B cell (primary cell): Measurements from ENCODE around the gene DPH6.

Source experiments
- EZH2 ChIP-seq: IDR thresholded peaks from 2 replicates; pipeline ENCODE4 v1.6.1; 2012; ENCODE audit warnings: borderline replicate concordance, low read depth, mild to moderate bottlenecking, moderate library complexity, low read length; ENCODE audit not compliant: insufficient read depth, poor library complexity, severe bottlenecking
- TF ChIP-seq, protein P1 (sequence below): fragments of 200-600 bp; IDR thresholded peaks from one replicate; pipeline ENCODE4 v1.8.0; 2022; ENCODE audit warnings: antibody characterized with exemption, mild to moderate bottlenecking

DNA sequence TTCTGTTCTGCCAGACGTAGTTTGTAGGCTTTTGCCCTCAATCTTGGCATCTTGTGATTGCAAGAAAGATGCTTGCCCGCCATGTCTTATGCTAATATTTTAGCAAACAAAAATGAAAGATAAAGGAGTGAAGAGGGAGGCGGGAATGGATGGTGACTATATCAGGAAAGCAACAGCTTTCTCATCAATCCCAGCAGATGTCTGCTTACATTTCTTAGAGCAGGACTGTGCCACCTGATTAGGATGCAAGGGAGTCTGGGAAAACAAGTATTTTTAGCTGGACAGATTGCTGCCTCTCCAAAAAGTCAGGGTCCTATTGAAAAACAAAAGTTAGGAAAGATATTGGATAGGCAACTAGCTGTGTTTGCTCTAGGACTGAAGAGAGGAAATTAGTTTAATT lies 34.6 kb upstream of the DPH6 start:
- TF ChIP-seq, protein P1, sequence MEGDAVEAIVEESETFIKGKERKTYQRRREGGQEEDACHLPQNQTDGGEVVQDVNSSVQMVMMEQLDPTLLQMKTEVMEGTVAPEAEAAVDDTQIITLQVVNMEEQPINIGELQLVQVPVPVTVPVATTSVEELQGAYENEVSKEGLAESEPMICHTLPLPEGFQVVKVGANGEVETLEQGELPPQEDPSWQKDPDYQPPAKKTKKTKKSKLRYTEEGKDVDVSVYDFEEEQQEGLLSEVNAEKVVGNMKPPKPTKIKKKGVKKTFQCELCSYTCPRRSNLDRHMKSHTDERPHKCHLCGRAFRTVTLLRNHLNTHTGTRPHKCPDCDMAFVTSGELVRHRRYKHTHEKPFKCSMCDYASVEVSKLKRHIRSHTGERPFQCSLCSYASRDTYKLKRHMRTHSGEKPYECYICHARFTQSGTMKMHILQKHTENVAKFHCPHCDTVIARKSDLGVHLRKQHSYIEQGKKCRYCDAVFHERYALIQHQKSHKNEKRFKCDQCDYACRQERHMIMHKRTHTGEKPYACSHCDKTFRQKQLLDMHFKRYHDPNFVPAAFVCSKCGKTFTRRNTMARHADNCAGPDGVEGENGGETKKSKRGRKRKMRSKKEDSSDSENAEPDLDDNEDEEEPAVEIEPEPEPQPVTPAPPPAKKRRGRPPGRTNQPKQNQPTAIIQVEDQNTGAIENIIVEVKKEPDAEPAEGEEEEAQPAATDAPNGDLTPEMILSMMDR, result no peak
- no peak for TF ChIP-seq EZH2
